ENCODE measurements around the gene NKX6-2.

DNA sequence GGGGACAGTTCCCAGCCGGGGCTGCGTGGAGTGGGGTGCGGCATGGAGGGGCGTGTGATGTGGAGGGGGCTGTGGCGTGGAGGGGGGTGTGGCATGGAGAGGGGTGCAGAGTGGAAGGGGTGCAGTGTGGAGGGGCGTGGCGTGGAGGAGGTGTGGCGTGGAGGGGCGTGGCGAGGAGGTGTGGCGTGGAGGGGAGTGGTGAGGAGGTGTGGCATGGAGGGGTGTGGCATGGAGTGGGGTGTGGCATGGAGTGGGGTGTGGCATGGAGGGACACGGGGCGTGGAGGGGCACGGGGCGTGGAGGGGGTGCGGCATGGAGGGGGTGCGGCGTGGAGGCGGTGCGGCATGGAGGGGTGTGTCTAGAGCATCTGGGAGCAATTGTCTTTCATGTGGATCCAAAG lies 33.6 kb downstream of the NKX6-2 start:
- TF ChIP-seq POLR2A (IDR thresholded peaks at IDR 0.05; ENCODE audit: extremely low read depth, insufficient read length) (no peak), MYC (IDR thresholded peaks at IDR 0.05; ENCODE audit: low read depth, low read length) (no peak)
- TF ChIP-seq, protein P1, sequence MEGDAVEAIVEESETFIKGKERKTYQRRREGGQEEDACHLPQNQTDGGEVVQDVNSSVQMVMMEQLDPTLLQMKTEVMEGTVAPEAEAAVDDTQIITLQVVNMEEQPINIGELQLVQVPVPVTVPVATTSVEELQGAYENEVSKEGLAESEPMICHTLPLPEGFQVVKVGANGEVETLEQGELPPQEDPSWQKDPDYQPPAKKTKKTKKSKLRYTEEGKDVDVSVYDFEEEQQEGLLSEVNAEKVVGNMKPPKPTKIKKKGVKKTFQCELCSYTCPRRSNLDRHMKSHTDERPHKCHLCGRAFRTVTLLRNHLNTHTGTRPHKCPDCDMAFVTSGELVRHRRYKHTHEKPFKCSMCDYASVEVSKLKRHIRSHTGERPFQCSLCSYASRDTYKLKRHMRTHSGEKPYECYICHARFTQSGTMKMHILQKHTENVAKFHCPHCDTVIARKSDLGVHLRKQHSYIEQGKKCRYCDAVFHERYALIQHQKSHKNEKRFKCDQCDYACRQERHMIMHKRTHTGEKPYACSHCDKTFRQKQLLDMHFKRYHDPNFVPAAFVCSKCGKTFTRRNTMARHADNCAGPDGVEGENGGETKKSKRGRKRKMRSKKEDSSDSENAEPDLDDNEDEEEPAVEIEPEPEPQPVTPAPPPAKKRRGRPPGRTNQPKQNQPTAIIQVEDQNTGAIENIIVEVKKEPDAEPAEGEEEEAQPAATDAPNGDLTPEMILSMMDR (IDR thresholded peaks at IDR 0.05; ENCODE audit: low read depth, low read length) = no peak
- TF ChIP-seq, protein P2, sequence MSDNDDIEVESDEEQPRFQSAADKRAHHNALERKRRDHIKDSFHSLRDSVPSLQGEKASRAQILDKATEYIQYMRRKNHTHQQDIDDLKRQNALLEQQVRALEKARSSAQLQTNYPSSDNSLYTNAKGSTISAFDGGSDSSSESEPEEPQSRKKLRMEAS (IDR thresholded peaks at IDR 0.05; ENCODE audit: low read depth, low read length) = no peak
